ENCODE data around the gene CLCN1.

Gene CLCN1

GRCh38 chr7:143394068-143394467 is 78.2 kb downstream of the CLCN1 start:
- no peak for DNase-seq (ENCODE audit: insufficient read length, low spot score)
- no peak for TF ChIP-seq POLR2A (IDR thresholded peaks at IDR 0.05; ENCODE audit: low read depth, low read length)
- FAIRE-seq: no peak

GRCh38 chr7:143394777-143395176 is 78.9 kb downstream of the CLCN1 start:
- DNase-seq (ENCODE audit: insufficient read length, low spot score) (no peak), FAIRE-seq (no peak)
- no peak for TF ChIP-seq POLR2A (IDR thresholded peaks at IDR 0.05; ENCODE audit: low read depth, low read length)

- DNase-seq (ENCODE audit: insufficient read length, low spot score) (no peak), FAIRE-seq (no peak)
- no peak for TF ChIP-seq POLR2A (IDR thresholded peaks at IDR 0.05; ENCODE audit: low read depth, low read length)
These were observed 79.6 kb downstream of the CLCN1 start for GRCh38 chr7:143395187-143396149.

GRCh38 chr7:143396182-143396581 is 80.3 kb downstream of the CLCN1 start:
- FAIRE-seq: no peak
- no peak for TF ChIP-seq POLR2A (IDR thresholded peaks at IDR 0.05; ENCODE audit: low read depth, low read length)
- no peak for DNase-seq (ENCODE audit: insufficient read length, low spot score)

GRCh38 chr7:143396625-143397556 is 81.0 kb downstream of the CLCN1 start:
- DNase-seq (ENCODE audit: insufficient read length, low spot score) (no peak), FAIRE-seq (no peak)
- TF ChIP-seq POLR2A (IDR thresholded peaks at IDR 0.05; ENCODE audit: low read depth, low read length): no peak

- no peak for TF ChIP-seq POLR2A (IDR thresholded peaks at IDR 0.05; ENCODE audit: low read depth, low read length)
- no peak for DNase-seq (ENCODE audit: insufficient read length, low spot score)
These were observed 82.0 kb downstream of the CLCN1 start for GRCh38 chr7:143397710-143398530.

GRCh38 chr7:143398616-143399015 is 82.7 kb downstream of the CLCN1 start:
- TF ChIP-seq POLR2A (IDR thresholded peaks at IDR 0.05; ENCODE audit: low read depth, low read length): no peak
- no peak for DNase-seq (ENCODE audit: insufficient read length, low spot score)
- FAIRE-seq: no peak

More at GRCh38 chr7:143397710-143398530, 82.0 kb downstream of the CLCN1 start:
- FAIRE-seq: no peak

- DNase-seq (ENCODE audit: insufficient read length, low spot score) (no peak), FAIRE-seq (no peak)
- TF ChIP-seq POLR2A (IDR thresholded peaks at IDR 0.05; ENCODE audit: low read depth, low read length): no peak
These were observed 83.2 kb downstream of the CLCN1 start for GRCh38 chr7:143399151-143399550.

- TF ChIP-seq POLR2A (IDR thresholded peaks at IDR 0.05; ENCODE audit: low read depth, low read length): no peak
- FAIRE-seq (no peak), DNase-seq (ENCODE audit: insufficient read length, low spot score) (no peak)
These were observed 83.7 kb downstream of the CLCN1 start for GRCh38 chr7:143399642-143400041.

GRCh38 chr7:143401265-143401664 is 85.4 kb downstream of the CLCN1 start:
- DNase-seq (ENCODE audit: insufficient read length, low spot score) (no peak), FAIRE-seq (no peak)

More at GRCh38 chr7:143401265-143401664, 85.4 kb downstream of the CLCN1 start:
- no peak for TF ChIP-seq POLR2A (IDR thresholded peaks at IDR 0.05; ENCODE audit: low read depth, low read length)

All from H54 (cell line).